HG02763 (cell line): Measurements from ENCODE around the gene TRPM2.

Experiments used
- ATAC-seq: cut with Tn5 transposase; IDR thresholded peaks from one replicate; pipeline ENCODE4 v1.9.1; 2021; ENCODE audit warnings: mild to moderate bottlenecking, moderate library complexity; ENCODE audit not compliant: unreplicated experiment

The TRPM2 gene

DNA sequence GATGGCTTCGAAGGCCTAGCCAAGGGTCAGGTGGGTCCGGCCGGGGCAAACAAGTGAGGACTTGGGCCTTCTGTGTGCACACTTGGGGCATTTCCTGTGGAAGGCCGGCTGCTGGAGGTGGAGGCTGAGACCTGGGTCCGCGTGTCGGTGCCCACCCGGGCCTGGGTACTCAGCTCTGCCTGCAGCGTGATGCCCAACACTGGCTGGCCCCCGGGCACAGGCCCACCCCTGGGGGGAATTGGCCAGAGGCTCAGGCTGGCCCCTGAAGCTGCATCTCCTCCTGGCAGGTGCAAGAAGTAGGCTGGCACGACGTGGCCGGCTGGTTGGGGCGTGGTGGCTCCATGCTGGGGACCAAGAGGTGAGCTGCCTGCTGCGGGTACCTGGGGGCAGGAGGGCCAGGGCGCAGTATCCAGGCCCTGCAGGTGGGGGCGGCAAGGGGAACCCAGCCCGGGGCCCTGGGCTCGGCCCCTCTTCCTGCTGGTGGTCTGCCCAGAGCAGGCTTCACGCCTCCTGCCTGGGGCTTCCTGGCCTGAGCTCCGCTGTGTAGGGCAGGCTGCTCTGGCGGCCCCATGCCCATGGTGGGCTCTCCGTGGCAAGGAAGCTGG is 31.5 kb upstream of the TRPM2 start:
- no peak for ATAC-seq

DNA sequence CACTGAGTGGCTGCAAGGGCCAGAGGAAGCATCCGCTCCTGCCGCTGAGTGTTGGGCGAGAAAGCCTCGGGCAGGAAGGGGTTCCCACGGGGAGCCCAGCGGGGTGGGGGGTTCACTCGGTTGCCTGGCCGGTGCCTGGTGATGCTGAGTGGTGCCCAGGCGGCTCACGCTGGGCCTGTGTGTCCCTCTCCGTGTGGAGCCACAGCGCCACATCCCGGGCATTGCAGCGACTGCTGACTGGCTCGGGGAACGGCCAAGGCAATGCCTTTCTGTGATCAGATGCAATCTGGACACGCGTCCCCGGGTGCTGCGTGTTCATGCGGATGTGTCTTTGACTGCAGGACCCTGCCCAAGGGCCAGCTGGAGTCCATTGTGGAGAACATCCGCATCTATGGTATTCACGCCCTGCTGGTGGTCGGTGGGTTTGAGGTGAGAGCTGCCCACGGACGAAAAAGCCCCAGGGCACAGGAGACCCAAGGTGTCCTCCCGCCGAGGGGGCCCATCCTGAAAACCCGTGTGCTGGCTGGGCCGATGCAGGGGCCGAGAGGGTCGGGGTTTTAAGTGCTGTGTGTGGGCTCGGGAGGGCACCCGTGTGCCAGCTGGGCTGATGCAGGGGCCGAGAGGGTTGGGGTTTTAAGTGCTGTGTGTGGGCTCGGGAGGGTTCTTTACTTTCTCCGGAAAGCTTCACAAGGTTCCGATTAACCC is 30.6 kb upstream of the TRPM2 start:
- ATAC-seq: no peak

- no peak for ATAC-seq
Observed at GRCh38 chr21:44323591-44323990, 29.8 kb upstream of the TRPM2 start.

- no peak for ATAC-seq
Observed at GRCh38 chr21:44324106-44324853, 29.1 kb upstream of the TRPM2 start.

DNA sequence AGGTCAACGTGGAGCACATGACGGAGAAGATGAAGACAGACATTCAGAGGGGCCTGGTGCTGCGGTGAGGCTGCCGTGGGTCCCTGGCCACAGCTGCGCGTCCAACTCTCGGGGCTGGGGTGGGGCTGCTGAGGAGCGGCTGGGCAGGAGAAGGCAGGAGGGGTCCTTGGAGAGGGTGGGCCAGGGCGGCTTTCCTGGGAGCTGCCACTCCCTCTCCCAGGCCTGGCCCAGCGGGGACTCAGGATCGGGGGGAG is 28.6 kb upstream of the TRPM2 start:
- ATAC-seq: no peak

DNA sequence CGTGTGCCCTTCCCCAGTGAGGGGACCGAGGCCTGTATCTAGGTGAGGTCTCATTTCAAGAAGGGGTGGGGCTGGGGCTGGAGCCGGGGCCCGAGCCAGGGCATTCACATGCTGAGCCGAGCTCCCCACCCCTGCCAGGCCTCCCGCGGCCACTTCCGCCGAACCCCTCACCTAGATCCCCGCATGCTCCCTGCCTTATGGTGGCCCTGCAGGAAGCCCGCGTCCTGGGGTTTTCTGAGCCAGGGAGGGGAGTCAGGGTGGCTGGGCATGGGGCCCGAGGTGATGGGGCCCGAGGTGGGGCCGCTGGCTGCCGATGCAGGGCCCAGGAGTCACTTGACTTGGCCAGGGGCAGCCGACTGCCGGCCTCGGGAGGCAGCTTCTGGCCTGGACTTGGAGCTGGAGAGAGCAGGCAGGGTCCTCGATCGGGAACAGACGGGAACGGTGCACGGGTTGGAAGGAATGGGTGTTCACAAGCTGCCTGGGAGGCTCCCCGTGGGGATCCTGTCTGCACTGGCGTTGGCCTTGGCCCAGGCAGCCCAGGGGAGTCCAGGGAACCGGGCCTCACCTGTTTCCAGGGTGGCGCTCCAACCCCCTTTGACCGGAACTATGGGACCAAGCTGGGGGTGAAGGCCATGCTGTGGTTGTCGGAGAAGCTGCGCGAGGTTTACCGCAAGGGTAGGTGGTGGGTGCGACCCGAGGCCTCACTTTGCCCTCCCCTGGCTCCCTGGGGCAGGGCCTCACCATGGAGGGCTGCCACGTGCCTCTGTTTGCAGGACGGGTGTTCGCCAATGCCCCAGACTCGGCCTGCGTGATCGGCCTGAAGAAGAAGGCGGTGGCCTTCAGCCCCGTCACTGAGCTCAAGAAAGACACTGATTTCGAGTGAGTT is 27.8 kb upstream of the TRPM2 start:
- ATAC-seq: no peak

- no peak for ATAC-seq
Observed at GRCh38 chr21:44326272-44326647, 27.2 kb upstream of the TRPM2 start.

DNA sequence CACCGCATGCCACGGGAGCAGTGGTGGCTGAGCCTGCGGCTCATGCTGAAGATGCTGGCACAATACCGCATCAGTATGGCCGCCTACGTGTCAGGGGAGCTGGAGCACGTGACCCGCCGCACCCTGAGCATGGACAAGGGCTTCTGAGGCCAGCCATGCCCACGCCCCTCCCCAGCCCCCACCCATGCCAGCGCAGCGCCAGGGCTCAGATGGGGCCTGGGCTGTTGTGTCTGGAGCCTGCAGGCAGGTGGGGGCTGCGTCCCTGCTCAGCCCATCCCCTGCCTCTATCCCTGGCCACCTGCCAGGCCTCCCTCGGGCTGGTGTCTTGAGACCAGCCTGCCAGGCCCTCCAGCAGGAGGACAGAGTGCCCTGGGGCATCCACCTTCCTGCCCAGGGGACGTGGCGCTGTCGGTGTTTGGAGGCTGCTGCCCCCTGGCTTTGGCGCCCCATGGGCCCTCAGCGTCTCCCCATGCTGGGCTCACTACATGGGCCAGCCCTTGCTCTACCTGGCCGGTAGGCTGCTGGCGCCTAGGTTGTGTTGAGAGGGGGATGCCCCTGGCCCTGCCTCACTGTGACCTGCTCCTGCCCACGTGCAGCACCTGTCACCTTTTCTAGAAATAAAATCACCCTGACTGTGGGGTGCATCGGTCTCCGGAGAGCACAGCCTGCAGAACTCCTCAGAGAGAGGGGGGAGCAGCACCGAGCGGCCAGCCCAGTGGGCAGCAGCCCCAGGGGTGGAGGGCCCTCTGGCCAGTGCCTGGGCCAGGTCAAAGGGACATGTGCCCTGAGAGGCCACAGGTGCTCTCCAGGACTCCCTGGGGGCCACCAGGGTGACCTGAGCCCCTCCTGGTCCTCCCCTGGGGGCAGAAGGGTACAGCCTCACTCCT is 26.5 kb upstream of the TRPM2 start:
- no peak for ATAC-seq

GRCh38 chr21:44327603-44327974 is 25.8 kb upstream of the TRPM2 start:
- ATAC-seq: no peak

DNA sequence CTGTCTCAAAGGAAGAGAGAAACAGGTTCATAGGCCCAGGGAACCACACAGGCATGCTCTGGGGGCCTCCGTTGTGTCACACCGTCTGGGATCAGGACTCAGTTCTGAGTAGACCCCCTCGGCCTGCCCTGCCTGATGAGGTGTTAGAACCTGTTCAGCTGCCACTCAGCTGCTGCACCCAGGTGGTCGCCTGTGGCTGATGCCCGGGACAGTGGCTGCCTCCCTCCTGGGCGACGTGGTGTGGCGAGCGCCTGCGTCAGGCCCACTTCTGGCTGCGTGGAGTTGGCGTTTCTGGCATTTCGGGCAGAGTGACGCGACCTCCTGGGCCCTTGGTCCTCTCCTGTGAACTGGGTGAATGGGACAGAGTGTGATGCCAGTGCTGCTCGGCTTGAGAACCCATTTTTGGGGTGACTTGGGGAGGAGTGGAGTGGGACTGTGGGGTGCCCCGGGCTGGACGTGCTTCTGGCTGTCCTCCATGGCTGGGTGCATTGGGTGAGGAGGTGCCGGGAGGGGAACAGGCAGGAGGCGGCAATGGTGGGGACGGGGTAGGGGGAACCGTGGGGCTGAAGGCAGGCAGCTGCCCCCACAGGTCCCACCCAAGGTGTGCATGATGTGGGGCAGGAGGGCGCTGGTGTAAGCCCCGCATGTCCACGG is 25.1 kb upstream of the TRPM2 start:
- ATAC-seq: no peak

DNA sequence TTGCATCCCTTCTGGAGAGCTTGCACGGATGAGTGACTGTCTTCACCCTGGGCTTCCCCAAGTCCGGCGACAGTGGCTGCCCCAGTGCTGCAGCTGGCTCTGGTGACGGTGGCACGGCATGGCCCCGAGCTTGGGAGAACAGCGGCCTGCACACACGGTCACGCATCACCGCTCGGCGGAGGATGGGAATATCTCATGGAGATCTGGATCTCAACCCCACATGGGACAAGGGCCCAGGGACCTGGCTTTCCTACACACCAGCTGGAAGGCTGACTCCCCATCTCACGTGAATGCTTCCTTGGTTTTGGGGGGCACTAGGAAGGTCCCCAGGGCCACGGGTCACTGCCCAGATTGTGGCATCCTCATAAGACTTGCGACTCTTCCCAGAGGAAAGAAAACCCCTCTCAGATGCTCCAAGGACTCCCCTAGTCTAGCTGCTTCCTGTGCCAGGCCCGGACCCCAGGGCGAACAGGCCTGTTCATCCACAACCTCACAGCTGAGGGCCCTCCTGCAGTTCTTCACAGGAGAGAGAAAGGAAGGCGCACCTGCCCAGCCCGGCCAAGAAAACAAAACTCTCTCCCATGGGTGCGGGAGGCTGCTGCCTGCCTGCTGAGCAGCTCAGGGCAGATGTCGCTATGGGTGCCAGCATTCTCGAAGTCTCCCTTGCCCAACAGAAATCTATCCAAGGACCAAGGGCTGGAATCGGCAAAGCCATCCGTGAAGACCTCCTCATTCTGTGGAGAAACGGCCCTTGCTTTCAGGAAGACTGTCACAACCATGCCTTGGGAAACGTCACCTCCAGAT is 24.1 kb upstream of the TRPM2 start:
- ATAC-seq: no peak

DNA sequence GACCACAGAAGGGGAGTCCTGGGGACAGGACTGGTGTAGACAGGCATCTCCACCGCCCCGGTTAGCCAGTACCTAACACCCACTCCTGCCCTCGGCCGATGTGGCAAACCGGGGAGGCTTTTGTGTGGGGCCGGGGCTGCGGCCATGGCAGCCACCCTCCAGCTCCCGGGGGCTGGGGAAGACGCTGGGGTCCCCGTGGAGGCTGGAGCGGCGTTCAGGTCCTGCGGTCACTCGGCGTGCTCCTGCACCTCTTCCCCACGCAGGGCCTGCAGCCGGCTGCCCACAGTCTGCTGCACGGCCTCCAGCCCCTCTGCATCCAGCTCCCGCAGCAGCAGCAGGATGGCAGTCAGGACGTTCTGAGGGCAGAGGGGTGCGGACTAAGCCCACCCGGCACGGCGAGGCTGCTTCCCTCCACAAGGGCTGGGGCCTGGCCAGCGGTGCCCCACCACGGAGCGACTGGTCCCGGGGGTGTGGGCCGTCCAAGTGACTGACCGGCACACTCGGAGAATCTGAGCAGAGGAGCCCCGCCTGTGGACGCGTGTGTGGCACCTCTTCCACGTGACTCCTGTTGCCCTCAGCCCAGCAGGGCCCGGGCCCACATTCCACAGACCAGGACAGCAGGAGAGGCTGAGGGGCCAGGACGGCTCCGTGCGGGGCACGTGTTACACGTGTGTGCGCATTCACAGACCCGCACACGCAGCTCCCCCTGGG is 23.3 kb upstream of the TRPM2 start:
- ATAC-seq: no peak

DNA sequence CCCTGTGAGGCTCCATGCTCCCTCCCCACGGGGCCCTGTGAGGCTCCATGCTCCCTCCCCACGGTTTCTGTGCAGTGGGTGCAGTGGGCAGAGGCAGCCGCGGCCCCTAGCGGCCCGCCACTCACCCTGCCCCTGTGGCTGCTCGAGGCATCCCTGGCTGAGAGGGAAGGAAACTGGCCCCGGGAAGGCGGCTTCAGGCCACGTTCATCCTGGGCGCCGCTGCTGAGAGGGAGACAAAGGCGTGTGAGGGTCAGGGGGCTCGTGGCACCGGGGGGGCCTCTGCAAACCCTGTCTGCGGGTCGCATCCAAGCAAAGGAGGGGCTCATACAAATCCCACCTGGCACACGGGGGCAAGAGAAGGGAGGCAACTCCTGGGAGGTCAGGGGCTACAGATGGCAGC is 22.7 kb upstream of the TRPM2 start:
- no peak for ATAC-seq

- no peak for ATAC-seq
Observed at GRCh38 chr21:44331209-44331608, 22.2 kb upstream of the TRPM2 start.

- no peak for ATAC-seq
Observed at GRCh38 chr21:44331650-44332307, 21.6 kb upstream of the TRPM2 start.

GRCh38 chr21:44332383-44332782 is 21.0 kb upstream of the TRPM2 start:
- no peak for ATAC-seq

- no peak for ATAC-seq
Observed at GRCh38 chr21:44332965-44333364, 20.5 kb upstream of the TRPM2 start.
